HepG2 (cell line): ENCODE data around the gene MRPL43. TPM values are rescaled to one million over a fixed set of nuclear protein-coding genes. Genes with fewer than 3 reads are reported as not detected.
A peak's percentile ranks its signal among the peaks of the same experiment; 100 is the strongest.

Experiments used
- ATF6 ChIP-seq: sonication (generic); formaldehyde crosslinking; conservative IDR thresholded peaks from 2 replicates; pipeline ENCODE4 v1.4.0; 2020; ENCODE audit warnings: missing genetic modification reagents
- BRF2 ChIP-seq: sonication (generic); formaldehyde crosslinking; IDR thresholded peaks from 2 replicates; pipeline ENCODE4 v1.8.1; 2022; ENCODE audit warnings: mild to moderate bottlenecking, missing genetic modification reagents
- CCAR2 ChIP-seq: fragments of 200-400 bp; formaldehyde crosslinking; optimal IDR thresholded peaks from 2 replicates; pipeline ENCODE3; 2018; ENCODE audit warnings: low read depth, mild to moderate bottlenecking, low read length, moderate library complexity
- HDAC2 ChIP-seq: sonication (generic); formaldehyde crosslinking; IDR thresholded peaks from 2 replicates; pipeline ENCODE4 v1.4.0; 2020; ENCODE audit warnings: missing genetic modification reagents
- MED8 ChIP-seq: sonication (generic); formaldehyde crosslinking; IDR thresholded peaks from 2 replicates; pipeline ENCODE4 v1.8.1; 2023; ENCODE audit warnings: mild to moderate bottlenecking, missing genetic modification reagents; ENCODE audit not compliant: insufficient replicate concordance
- MIER3 ChIP-seq: IDR thresholded peaks from 2 replicates; pipeline ENCODE4 v1.6.1; 2016; ENCODE audit warnings: missing compliant biosample characterization, borderline replicate concordance
- MIXL1 ChIP-seq: IDR thresholded peaks from 2 replicates; pipeline ENCODE4 v1.6.1; 2016
- RFXAP ChIP-seq: sonication (generic); formaldehyde crosslinking; IDR thresholded peaks from 2 replicates; pipeline ENCODE4 v1.4.0; 2020; ENCODE audit warnings: missing genetic modification reagents, borderline replicate concordance
- SALL1 ChIP-seq: sonication (generic); formaldehyde crosslinking; IDR thresholded peaks from 2 replicates; pipeline ENCODE4 v1.8.0; 2022; ENCODE audit warnings: mild to moderate bottlenecking, missing genetic modification reagents
- TBL1XR1 ChIP-seq: fragments of 150-350 bp; IDR thresholded peaks from 2 replicates; pipeline ENCODE4 v1.6.1; 2014; ENCODE audit warnings: borderline replicate concordance, low read length; ENCODE audit not compliant: partially characterized antibody
- TBX2 ChIP-seq: sonication (generic); formaldehyde crosslinking; IDR thresholded peaks from 2 replicates; pipeline ENCODE4 v1.5.0; 2020; ENCODE audit warnings: missing genetic modification reagents, mild to moderate bottlenecking, borderline replicate concordance
- THAP11 ChIP-seq: IDR thresholded peaks from 2 replicates; pipeline ENCODE4 v1.6.1; 2016; ENCODE audit warnings: missing biosample characterization, missing genetic modification reagents
- U2AF1 ChIP-seq: fragments of 200-400 bp; formaldehyde crosslinking; optimal IDR thresholded peaks from 2 replicates; pipeline ENCODE3; 2017; ENCODE audit warnings: mild to moderate bottlenecking, low read depth, low read length
- ZBTB33 ChIP-seq: sonication (generic); formaldehyde crosslinking; IDR thresholded peaks from 2 replicates; pipeline ENCODE4 v1.4.0; 2020; ENCODE audit warnings: missing genetic modification reagents
- ZBTB38 ChIP-seq: sonication (generic); formaldehyde crosslinking; IDR thresholded peaks from 2 replicates; pipeline ENCODE4 v1.5.1; 2020; ENCODE audit warnings: mild to moderate bottlenecking, missing genetic modification reagents
- ZBTB42 ChIP-seq: sonication (generic); formaldehyde crosslinking; IDR thresholded peaks from 2 replicates; pipeline ENCODE4 v1.5.0; 2020; ENCODE audit warnings: mild to moderate bottlenecking, missing genetic modification reagents
- ZFP90 ChIP-seq: sonication (generic); formaldehyde crosslinking; IDR thresholded peaks from 2 replicates; pipeline ENCODE4 v1.8.0; 2022; ENCODE audit warnings: missing genetic modification reagents, mild to moderate bottlenecking, inconsistent platforms, borderline replicate concordance
- ZFY ChIP-seq: sonication (generic); formaldehyde crosslinking; IDR thresholded peaks from 2 replicates; pipeline ENCODE4 v1.4.0; 2020; ENCODE audit warnings: missing genetic modification reagents
- ZNF234 ChIP-seq: sonication (generic); formaldehyde crosslinking; conservative IDR thresholded peaks from 2 replicates; pipeline ENCODE4 v1.5.1; 2020; ENCODE audit warnings: mild to moderate bottlenecking, missing genetic modification reagents
- ZNF24 ChIP-seq: fragments of 450-650 bp; IDR thresholded peaks from 2 replicates; pipeline ENCODE4 v1.6.1; 2017; ENCODE audit warnings: antibody characterized with exemption, mild to moderate bottlenecking
- ZSCAN9 ChIP-seq: IDR thresholded peaks from 2 replicates; pipeline ENCODE4 v1.6.1; 2016; ENCODE audit warnings: borderline replicate concordance
- polyA plus RNA-seq, 8 experiments: library from polyadenylated mRNA; depleted of rRNA in 3 of 8; stranded (reverse) in 7 of 8; unstranded in 1 of 8; fragments of >200 nt; fragmentation: Illumina TruSeq in 4 of 8; extraction: Trizol in 4 of 8; gene quantifications; 2 replicates each; pipeline versions ENCODE4 v1.2.1 to v1.2.3, GENCODE V29; 2011 to 2016; ENCODE audit warnings: low read depth in 4 of 8, missing spikeins in 1 of 8, mixed read lengths in 1 of 8; ENCODE audit not compliant: insufficient read depth in 1 of 8
- total RNA-seq, 5 experiments: library from RNA; depleted of rRNA; stranded (reverse); fragments of >200 nt; fragmentation: Illumina TruSeq; extraction: Trizol; gene quantifications; 2 replicates each; pipeline ENCODE4 v1.2.3, GENCODE V29; 2016; ENCODE audit warnings: low read depth in 1 of 5
- TF ChIP-seq, protein P1 (sequence below): sonication (generic); formaldehyde crosslinking; IDR thresholded peaks from 2 replicates; pipeline ENCODE4 v1.5.1; 2020; ENCODE audit warnings: missing genetic modification reagents, mild to moderate bottlenecking, borderline replicate concordance
- TF ChIP-seq, protein P2 (sequence below): sonication (generic); formaldehyde crosslinking; conservative IDR thresholded peaks from 2 replicates; pipeline ENCODE4 v1.4.0; 2020; ENCODE audit warnings: missing genetic modification reagents

Gene MRPL43
- total and polyA plus RNA-seq, 2 of the 13 experiments (the other 11 are each of a cell fraction or from before 2014, with no cell fraction given) = 71.0 to 73.7 TPM

DNA sequence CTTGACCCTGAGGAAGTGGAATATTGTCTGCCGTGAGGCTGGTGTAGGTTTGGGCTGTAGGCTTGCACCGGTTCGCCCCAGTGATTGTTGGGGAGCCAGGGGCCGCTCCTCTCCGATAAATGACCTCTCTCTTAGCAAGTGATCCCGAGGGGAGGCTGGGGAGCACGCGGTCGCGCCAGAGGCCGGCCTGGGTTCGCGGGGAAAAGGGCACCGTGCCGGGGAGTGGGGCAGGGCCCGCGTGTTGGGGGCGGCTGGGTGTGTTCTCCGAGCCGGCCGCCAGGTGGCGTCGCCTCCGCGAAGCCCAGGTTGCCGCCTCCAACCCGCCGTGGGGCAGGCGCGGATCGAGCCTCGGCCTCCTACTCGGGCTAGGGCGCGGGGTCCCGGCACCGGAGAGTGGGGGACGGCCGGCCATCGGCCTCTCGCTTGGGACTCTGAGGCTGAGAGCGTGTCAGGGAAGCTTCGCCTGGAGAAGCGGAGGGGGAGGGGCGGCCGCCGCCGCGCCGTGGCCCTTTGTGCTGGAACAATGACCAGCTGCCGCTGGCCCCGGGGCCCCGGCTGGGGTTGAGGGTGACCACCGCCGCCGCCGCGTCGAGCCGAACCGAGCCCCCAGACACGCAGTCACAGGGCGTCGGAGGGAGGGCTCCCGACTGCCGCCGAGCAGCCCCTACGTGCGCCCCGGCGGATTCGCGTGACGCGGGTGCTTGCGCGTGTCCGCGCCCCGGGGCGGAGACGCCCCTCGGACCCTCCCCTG is 11.9 kb upstream of the MRPL43 start (continued):
- 0 out of 2 replicates have a peak, but pooled peaks have one; percentile 56 for TF ChIP-seq BRF2 (CRISPR knock-in tag)
- peak; percentile 72 for TF ChIP-seq ZFY (CRISPR knock-in tag)
- no peak for TF ChIP-seq ZNF24
- TF ChIP-seq HDAC2 (CRISPR knock-in tag) = no peak; the same call in 1 of the 2 replicates
- no peak; the same call in 1 of the 2 replicates for TF ChIP-seq ZFP90
- no peak; the same call in 1 of the 2 replicates for TF ChIP-seq RFXAP (CRISPR knock-in tag)
- TF ChIP-seq, protein P1, sequence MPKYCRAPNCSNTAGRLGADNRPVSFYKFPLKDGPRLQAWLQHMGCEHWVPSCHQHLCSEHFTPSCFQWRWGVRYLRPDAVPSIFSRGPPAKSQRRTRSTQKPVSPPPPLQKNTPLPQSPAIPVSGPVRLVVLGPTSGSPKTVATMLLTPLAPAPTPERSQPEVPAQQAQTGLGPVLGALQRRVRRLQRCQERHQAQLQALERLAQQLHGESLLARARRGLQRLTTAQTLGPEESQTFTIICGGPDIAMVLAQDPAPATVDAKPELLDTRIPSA (CRISPR knock-in tag) = no peak
- TF ChIP-seq ZSCAN9 (CRISPR knock-in tag) = peak; percentile 33; the same call in 1 of the 2 replicates
- TF ChIP-seq MIXL1 (CRISPR knock-in tag) = no peak; the same call in 1 of the 2 replicates
- TF ChIP-seq ZBTB38 = peak; percentile 59
- TF ChIP-seq ATF6 (CRISPR knock-in tag) = 0 out of 2 replicates have a peak, but pooled peaks have one; percentile 54
- peak; percentile 62; the same call in 1 of the 2 replicates for TF ChIP-seq SALL1
- TF ChIP-seq CCAR2 = no peak
- TF ChIP-seq TBL1XR1 = no peak
- TF ChIP-seq TBX2 = peak; percentile 23; the same call in 1 of the 2 replicates
- TF ChIP-seq MED8 (CRISPR knock-in tag) = peak; percentile 52
- TF ChIP-seq ZNF234 = no peak
- 0 out of 2 replicates have a peak, but pooled peaks have one; percentile 44 for TF ChIP-seq ZBTB42 (CRISPR knock-in tag)
- 0 out of 2 replicates have a peak, but pooled peaks have one; percentile 40 for TF ChIP-seq MIER3 (CRISPR knock-in tag)
- TF ChIP-seq, protein P2, sequence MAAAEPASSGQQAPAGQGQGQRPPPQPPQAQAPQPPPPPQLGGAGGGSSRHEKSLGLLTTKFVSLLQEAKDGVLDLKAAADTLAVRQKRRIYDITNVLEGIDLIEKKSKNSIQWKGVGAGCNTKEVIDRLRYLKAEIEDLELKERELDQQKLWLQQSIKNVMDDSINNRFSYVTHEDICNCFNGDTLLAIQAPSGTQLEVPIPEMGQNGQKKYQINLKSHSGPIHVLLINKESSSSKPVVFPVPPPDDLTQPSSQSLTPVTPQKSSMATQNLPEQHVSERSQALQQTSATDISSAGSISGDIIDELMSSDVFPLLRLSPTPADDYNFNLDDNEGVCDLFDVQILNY (CRISPR knock-in tag) = peak; percentile 27; the same call in 1 of the 2 replicates
- TF ChIP-seq U2AF1 = no peak
- no peak for TF ChIP-seq ZBTB33 (CRISPR knock-in tag)
- 0 out of 2 replicates have a peak, but pooled peaks have one; percentile 31 for TF ChIP-seq THAP11 (CRISPR knock-in tag)
